GM21423 (cell line): ENCODE measurements around the gene KCNK4.

ENCODE experiments used
- ATAC-seq: cut with Tn5 transposase; IDR thresholded peaks from one replicate; pipeline ENCODE4 v1.9.1; 2021; ENCODE audit warnings: mild to moderate bottlenecking, moderate library complexity; ENCODE audit not compliant: unreplicated experiment

Gene KCNK4

DNA sequence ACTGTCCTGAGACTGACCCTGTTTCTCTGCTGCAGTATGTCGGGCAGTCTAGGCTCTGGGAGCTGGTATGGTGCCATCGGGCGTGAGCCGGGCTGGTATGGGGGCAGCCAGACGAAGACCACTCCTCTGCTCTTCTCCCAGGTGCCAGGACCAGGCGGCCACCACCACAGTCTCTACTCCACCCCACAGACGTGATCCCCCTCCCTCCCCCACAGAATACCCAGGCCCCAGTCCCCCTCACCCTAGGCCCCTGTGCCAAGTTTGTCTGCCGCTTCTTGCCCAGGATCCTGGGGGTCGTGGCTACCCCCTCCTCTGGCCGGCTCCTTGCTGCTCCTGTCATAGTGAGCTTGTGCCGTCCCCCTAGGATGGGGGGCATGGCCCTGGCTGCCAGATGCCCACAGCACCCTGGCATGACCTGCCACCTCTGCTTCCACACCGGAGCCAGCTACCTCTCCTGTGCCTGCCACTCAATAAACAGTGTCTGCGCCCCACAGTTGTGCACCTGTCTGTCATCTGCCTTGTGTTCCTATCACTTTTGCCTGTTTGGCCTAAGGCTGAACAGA is 2.0 kb upstream of the KCNK4 start:
- ATAC-seq: no peak

DNA sequence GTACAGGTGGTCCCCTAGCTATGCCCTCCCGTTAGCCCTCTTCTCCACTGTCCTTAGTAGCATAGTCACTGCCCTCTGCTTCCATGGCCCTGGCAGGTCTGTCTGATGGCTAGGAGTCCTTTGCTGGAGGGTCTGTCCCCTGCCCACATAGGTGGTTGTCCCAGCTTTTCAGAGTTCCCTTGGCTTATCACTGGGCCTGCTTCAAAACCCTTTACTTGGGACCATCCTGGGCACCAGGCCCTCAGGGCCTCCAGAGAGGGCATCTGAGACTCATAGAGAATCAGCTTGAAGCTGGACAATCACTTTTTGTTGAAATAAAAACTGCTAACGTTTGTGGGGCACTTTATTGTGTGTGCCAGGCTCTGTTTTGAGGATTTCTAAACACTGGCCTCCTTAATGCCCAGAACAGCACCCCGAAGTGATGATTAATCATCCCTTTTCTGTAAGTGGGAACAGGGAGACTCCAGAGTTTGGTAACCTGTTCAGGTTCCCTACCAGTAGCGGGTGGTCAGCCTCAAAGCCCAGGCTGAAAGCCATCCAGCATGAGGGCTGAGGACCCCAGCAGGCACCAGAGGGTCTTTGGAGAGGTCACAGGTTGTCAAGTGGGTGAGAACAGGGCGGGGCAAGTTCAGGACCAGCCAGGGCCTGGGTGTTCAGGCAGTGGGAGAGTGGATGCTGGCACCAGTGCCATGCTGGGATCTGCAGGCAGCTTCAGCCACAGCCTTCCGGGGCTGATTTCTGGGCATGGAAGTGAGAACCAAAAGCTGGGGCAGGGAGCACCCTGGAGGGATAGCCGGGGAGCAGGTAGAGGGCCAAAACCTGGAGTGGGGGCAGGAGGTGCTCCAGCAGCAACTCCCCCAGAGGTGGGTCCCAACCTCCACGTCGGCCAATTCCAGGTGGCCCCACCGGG is 495 bp upstream of the KCNK4 start:
- ATAC-seq: no peak

DNA sequence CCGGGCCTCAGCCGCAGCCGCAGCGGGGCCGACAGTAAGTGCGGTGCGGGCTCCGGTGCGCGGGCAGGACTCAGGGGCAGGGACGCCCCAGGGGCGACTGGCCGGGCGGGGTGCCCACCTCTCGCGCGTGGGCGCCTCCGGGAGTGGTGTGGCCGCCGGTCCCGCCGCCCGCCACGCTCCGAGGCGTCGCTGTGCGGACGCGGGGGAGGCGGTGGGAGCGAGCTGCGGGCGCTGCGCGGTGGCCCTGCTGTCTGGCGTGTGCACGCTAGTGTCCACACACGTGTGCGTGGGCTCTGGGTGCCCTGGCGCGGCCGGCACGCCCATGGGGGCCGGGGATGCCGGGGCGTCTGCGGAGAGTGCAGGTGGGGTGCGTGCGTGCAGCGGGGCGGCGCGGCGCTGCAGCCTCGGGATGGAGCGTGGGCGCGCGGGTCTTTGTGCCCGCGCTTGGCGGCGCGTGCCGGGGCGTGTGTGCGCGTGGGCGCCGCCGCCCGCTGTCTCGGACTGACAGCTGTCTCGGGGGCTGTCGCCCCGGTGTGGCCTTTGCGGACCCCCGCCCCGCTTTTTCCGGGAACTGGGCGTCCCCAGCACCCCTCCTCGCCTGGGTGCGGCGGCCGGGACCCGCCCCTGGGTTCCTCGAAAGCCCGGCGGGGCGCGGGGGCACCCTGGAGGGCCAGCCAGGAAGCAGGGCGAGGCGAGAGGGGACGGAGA is 804 bp downstream of the KCNK4 start:
- ATAC-seq: no peak

DNA sequence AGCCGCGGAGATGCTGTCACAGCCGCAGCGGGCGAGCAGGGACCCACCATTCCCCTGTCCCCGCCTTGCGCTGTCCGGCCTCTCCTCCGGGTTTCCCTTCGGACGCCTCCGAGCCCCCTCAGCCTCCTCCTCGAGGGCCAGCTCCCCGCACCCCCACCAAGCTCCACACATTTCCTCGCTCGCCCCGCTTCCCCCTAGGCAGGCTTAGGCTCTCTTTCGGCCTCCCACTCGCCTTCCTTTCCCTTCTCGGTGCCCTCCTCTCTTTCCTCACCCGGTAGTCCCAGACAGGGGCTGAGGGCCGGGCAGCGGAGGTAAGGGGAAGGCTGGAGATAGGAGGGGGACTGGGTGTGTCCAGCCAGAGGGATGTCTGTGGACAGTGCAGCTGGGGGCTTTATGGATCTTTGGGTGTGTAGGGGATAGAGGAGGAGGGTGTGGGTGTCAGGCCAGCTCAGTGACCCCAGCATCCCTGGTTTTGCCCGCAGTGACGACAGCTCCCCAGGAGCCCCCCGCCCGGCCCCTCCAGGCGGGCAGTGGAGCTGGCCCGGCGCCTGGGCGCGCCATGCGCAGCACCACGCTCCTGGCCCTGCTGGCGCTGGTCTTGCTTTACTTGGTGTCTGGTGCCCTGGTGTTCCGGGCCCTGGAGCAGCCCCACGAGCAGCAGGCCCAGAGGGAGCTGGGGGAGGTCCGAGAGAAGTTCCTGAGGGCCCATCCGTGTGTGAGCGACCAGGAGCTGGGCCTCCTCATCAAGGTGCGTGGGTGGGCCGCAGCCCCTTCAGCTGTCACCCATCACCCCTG is 1.6 kb downstream of the KCNK4 start:
- ATAC-seq: no peak

DNA sequence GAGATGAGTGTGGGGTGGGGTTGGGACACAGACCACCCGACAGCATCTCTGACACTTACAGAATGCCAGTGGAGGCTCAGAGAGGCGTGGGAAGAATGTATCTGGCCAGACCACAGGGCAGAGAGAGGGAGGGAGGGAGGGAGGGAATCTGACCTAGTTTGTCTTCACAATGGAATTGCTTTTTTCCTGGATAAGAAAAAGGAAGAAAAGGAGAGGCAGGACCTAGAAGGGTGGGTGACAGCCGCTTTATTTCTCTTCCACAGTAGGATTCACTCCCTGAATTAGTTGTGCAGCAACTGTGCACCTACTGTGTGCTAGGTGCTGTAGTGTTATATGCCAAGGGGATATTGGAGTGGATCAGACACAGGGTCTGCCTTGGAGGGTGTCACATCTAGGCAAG is 3.7 kb downstream of the KCNK4 start:
- ATAC-seq: no peak

DNA sequence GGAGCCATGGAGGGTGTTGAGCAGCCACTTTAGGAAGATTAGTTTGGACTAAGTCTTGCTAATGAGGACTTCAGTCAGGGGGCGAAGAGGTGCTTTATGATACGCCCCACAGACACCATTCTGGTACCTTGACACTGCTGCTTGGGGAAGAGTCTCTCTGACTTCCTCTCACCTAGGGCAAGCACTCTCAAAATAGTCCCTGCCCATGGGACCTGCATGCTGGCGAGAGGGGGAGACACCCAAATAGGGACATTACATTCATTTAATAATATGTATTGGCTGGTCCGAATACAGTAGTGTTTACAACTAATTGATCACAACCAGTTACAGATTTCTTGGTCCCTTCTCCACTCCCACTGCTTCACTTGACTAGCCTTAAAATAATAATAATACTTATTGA is 4.7 kb downstream of the KCNK4 start:
- no peak for ATAC-seq

DNA sequence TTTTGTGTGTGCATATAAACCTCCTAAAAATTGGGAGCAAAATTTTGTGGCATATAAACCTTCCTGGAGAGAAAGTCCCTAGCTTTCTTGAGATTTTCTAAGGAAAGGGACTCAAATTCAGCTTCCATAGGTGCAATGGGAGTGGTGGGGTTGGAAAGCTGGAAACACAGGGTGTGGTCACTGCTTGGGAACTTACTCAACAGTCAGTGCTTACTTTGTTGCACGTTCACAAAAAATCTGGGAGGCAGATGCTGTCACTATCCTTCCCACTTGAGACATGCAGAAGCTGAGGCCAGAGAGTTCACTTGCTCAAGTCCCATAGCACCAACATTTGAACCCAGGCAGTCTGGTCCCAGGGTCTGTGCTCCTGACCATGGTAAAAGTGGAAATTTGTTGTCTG is 5.1 kb downstream of the KCNK4 start:
- ATAC-seq: no peak

DNA sequence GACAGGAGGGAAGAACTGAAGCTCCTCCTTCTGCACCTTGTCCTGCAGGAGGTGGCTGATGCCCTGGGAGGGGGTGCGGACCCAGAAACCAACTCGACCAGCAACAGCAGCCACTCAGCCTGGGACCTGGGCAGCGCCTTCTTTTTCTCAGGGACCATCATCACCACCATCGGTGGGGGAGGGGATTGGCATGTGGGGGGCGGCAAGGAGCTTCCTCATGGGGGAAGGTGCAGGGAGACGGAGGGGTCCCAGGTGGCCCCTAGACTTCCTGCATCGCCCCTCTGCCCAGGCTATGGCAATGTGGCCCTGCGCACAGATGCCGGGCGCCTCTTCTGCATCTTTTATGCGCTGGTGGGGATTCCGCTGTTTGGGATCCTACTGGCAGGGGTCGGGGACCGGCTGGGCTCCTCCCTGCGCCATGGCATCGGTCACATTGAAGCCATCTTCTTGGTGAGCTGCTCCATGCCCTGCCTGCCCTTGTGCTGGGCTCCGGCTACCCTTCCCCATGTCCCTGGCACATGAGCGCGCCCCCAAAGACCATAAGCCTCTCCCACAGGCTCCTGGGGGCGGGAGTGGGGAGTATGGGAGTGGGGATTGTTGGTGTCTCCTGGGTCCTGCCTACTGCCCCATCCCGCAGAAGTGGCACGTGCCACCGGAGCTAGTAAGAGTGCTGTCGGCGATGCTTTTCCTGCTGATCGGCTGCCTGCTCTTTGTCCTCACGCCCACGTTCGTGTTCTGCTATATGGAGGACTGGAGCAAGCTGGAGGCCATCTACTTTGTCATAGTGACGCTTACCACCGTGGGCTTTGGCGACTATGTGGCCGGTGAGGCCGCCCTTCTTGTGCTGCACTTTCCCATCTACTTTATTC is 6.0 kb downstream of the KCNK4 start:
- no peak for ATAC-seq

DNA sequence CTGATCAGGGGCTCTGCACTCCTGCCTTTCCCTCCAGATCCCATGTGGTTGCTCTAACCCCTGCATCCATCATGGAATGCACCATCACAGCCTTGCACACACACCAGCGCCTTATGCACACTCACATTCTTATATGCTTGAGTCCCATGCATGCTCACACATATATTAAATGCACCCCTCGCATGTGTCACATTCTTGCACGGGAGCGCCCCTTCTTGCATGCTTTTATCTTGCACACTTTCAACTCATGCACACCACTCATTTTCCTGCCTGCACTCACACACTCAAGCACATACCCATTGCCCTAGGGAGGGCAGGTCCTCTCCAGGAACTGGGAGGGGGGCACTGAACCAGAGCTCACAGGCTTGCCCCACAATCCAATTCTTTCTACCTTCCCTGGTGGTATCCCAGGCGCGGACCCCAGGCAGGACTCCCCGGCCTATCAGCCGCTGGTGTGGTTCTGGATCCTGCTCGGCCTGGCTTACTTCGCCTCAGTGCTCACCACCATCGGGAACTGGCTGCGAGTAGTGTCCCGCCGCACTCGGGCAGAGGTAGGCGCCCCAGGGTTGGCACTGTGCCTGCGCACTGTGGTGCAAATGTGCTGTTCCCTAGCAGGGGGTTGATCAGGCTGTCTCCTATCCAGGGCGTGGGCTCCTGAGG is 6.7 kb downstream of the KCNK4 start:
- no peak for ATAC-seq

DNA sequence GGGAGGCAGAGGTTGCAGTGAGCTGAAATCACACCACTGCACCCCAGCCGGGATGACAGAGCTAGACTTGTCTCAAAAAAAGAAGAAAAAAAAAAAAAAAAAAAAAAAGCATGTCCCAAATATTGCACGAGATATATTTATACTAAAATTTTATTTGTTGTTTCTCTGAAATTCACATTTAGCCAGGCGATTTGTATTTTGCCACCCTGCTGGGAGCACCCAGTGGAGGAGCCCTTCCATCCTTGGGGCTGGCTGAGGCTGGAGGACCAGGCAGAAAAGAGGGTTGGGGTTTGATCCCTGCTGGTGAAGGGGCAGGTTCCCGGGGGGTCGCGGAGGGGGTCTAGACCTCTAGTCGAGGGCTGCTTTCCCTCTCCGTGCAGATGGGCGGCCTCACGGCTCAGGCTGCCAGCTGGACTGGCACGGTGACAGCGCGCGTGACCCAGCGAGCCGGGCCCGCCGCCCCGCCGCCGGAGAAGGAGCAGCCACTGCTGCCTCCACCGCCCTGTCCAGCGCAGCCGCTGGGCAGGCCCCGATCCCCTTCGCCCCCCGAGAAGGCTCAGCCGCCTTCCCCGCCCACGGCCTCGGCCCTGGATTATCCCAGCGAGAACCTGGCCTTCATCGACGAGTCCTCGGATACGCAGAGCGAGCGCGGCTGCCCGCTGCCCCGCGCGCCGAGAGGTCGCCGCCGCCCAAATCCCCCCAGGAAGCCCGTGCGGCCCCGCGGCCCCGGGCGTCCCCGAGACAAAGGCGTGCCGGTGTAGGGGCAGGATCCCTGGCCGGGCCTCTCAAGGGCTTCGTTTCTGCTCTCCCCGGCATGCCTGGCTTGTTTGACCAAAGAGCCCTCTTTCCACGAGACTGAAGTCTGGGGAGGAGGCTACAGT is 8.1 kb downstream of the KCNK4 start:
- no peak for ATAC-seq

DNA sequence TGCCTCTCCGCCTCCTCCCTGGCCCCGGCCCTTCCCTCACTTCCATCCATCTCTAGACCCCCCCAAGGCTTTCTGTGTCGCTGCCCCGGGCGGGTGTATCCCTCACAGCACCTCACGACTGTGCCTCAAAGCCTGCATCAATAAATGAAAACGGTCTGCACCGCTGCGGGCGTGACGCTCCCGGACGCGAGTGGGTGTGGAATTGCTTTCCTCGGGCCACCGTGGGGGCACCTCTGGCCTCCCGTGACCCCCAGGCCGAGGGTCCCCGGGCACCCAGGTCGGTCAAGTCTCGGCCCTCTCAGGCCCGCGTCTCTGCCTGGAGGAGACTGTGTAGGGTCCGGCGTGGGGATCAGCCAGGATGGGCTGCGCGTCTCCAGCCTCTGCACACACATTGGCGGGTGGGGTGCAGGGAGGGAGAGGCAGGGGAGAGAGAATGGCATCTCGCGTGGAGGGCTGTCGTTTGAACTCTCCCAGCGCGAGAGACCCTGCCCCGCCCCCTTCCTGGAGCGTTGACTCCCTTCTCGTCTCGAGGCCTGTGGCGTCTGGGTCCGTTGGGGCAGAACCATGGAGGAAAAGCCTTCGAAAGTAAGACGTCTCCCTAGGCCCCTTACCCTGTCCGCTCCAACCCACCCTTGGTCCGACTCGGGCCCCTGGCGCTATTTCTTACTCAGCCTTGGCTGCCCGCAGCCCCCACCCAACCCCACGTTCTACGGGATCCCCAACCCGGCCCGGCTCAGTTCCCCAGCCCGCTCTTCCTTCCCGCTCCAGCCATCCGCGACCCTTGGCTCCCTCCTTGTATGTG is 8.9 kb downstream of the KCNK4 start, which contains the start of gene CATSPERZ:
Gene CATSPERZ, plus strand, starts transcription at position 512 of the 802 bp plus-strand sequence. Its CDS starts 53 bp downstream, at position 565.
- ATAC-seq: no peak

DNA sequence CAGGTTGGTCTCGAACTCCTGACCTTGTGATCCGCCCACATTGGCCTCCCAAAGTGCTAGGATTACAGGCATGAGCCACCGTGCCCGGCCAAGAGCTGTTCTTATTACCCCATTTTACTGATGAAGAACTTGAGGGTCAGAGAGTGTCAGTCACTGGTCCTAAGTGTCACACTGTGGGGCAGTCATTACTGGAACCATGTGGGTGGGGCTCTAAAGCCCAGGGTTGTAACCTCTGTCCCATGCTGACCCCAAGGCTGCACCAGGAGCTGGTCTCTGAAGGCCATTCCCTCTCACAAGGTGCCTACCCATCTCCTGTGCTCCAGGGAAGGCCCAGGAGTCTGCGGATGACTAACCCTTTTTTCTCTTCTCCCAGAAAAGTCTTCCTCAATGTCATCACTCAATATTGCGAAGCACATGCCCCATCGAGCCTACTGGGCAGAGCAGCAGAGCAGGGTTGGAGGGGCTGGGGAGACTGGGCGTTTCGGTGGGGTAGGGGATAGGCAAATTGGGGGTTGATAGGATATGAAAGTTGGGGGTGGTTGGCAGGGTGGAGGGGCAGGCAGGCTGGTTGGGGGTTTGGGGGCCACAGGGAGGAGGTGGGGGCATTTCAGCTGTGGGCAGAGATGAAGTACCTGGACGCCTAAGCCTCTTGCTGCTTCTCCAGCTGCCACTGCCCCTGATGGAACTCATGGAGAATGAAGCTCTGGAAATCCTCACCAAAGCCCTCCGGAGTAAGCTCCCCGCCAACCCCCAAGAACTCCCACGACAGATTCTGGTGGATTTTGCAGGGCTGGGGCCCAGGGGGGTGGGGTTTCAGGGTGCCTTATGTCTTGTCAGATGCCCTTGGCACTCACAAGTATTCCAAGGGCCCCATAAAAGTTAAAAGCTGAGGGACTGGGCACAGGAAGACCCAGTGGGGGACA is 12.3 kb downstream of the KCNK4 start:
- ATAC-seq: no peak

DNA sequence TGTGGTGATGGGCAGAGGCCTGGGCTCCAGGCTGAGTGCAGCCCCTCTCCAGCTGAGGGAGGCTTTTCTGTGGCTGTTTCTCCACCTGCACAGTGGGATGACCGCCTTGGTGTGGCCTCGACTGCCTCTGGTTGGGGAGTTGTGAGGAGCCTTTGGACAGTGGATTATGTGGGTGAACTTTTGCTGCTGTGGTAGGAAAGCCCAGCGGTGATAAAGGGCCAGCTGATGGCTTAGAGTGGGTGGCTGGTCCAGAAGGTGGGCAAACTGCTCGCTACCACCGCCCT is 12.9 kb downstream of the KCNK4 start:
- ATAC-seq: no peak

DNA sequence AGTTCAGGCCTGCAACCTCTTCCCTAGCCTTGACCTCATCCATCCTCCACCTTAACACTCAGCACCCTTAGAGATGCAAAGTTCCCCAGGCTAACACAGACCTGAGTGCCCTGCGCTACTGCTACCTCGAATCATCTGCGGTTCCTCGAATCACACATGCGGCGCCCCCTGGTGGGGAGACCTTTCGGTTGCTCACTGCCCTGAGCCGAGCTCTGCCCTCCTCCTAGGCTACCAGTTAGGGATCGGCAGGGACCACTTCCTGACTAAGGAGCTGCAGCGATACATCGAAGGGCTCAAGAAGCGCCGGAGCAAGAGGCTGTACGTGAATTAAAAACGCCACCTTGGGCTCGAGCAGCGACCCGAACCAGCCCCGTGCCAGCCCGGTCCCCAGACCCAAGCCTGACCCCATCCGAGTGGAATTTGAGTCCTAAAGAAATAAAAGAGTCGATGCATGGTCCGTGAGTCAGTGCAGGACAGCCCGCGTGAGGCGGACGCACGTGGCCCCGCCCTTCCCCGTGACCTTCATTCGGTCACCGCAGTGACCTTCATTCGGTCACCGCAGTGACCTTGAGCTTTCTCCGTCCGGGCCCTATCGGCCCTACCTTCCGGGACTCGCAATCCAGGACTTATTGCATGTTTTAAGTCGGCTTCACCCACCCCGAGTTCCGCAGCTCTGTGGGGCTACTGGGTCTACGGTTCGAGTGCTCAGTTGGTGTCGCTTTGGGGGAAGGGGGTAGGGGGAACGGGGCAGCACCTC is 13.4 kb downstream of the KCNK4 start:
- peak; percentile 31 for ATAC-seq

DNA sequence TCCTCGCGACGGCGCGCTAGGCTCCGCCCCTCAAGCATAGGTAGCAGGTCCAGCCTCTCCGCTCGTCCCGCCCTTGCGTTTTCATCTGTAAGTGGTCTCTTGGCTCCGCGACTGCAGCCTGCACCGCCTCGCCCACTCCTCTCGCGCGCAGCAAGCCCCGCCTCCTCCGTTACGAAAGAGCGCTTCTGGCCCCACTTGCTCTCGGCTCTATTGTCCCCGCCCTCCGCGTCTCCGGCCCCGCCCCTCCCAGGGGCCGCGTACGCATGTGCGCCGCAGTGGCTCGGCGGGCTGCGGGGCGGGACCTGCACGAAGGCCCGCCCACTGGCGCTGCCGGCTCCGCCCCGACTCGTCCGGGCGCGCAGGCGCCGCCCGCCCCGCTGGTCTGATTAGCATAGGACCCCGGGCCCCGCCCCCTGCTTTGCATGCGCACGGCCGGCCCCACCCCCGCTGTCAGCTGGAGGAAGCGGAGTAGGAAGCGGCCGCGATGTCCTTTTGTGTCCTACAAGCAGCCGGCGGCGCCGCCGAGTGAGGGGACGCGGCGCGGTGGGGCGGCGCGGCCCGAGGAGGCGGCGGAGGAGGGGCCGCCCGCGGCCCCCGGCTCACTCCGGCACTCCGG is 14.1 kb downstream of the KCNK4 start, which contains the start of gene ESRRA:
Gene ESRRA, plus strand, starts transcription at position 450 of the 616 bp plus-strand sequence. CDS start 1,656 bp downstream, outside the sequence.
- peak; percentile 69 for ATAC-seq
